ENCODE data around the gene NR1H2. TPM values are rescaled to one million over a fixed set of nuclear protein-coding genes. Genes with fewer than 3 reads are reported as not detected.
"Not testable (repeated sequence)": the region's sequence is repeated elsewhere in the genome, so short reads cannot be mapped to it uniquely, and the experiment has no call there.

The NR1H2 gene
- total RNA-seq, 1 donor from 2014 or later: 73.7 TPM

DNA sequence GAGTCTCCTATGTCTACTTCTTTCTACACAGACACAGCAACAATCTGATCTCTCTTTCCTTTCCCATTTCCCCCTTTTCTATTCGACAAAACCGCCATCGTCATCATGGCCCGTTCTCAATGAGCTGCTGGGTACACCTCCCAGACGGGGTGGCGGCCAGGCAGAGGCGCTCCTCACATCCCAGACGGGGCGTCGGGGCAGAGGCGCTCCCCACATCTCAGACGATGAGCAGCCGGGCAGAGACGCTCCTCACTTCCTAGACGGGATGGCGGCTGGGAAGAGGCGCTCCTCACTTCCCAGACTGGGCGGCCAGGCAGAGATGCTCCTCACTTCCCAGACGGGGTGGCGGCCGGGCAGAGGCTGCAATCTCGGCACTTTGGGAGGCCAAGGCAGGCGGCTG is 14.7 kb downstream of the NR1H2 start:
- ATAC-seq; DNase-seq (ENCODE audit: low spot score); intact Hi-C loops (cut with DNase I): not testable (repeated sequence)

DNA sequence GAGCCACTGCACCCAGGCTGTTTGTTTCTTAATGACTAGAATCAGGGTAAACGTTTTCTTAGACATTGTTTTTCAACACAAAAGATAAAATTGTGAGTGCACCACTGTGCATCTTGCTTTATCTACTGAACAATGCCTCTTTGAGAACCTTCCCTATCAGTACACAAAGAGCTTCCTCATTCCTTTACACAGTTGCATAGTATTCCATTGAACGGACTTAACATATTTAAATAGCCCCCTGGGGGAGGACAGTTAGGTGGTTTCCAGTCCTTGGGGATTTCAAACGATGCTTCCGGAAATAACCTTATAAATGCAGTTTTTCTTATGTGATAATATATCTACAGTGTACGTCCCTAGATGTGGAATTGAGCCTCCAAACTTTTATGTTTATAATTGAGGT is 16.5 kb downstream of the NR1H2 start:
- DNase-seq (ENCODE audit: low spot score) (no peak), ATAC-seq (no peak)
- intact Hi-C loops (cut with DNase I): no loop called here

DNA sequence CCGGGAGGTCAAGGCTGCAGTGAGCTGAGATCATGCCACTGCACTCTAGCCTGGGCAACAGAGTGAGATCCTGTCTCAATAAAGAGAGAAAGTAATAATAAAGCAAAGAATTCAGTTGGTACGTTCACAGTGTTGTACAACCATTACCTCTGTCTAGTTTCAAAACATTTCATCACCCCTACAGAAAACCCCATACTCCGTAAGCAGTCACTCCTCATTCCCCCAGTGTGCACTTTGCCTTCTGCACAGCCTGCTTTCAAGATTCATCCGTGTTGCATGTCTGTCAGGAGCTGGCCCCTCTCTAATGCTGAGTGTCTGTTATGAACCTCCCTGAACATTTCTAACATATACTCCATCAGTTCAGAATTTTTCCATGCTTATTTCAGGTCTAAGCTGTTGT is 17.3 kb downstream of the NR1H2 start:
- no peak for ATAC-seq
- intact Hi-C loops (cut with DNase I): no loop called here
- DNase-seq (ENCODE audit: low spot score): no peak

DNA sequence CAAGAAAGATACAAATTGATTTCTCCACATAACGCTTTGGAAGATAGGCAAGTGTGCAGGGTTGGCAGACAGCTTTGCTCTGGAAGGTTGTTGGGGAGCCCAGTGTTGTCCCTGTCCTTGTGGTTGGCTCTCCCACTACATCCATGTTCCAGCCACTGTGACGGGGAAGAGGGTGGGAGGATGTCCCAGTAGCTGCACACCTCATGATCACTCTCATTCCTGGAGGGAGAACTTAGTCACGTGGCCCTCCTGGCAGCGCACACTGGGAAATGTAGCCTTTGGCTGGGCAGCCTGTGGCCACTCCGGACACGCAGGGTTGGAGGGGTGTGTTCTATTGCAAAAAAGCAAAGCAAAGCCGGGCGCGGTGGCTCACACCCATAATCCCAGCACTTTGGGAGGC is 17.8 kb downstream of the NR1H2 start:
- intact Hi-C loops (cut with DNase I): no loop called here
- no peak for ATAC-seq
- DNase-seq (ENCODE audit: low spot score): no peak

DNA sequence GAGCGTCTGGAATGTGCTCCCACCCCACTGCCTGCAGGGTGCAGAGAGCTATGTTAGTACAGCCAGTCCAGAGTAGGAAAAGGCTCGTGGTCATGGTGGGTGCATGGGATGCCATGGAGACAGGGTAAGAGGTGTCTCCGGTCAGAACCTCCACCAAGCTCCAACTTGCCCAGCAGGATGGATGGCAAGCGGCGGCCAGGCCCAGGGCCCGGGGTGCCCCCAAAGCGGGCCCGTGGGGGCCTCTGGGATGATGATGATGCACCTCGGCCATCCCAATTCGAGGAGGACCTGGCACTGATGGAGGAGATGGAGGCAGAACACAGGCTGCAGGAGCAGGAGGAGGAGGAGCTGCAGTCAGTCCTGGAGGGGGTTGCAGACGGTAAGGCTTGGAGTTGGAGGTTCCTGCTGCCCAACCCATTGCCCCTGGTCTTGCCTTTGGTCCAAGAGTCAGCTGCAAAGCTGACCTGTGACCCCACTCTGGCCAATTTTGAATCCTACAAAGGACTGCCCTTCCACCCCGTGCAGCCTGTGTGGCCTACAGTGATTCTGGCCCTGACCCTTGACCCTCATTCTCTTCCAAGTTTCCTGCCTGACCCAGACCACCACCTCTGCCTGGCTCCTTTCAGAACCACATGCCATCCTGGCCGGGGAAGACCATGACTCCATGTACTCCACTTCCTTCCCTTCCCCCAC is 22.6 kb downstream of the NR1H2 start:
- ATAC-seq (no peak), DNase-seq (ENCODE audit: low spot score) (no peak)
- intact Hi-C loops (cut with DNase I): no loop called here

DNA sequence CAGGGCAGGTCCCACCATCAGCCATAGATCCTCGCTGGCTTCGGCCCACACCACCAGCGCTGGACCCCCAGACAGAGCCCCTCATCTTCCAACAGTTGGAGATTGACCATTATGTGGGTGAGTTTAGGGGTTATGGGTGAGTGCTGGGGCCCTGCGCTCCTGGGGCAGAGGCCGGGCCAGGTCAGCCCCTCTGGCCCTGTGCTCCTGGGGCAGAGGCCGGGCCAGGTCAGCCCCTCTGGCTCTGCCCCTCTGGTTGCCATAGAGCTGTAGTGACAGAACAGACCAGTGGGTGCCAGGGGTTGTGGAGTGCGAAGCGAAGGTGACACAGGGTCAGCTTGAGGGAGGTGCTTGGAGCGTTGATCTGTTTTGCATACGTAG is 23.1 kb downstream of the NR1H2 start:
- ATAC-seq (no peak), DNase-seq (ENCODE audit: low spot score) (no peak)
- intact Hi-C loops (cut with DNase I): no loop called here

DNA sequence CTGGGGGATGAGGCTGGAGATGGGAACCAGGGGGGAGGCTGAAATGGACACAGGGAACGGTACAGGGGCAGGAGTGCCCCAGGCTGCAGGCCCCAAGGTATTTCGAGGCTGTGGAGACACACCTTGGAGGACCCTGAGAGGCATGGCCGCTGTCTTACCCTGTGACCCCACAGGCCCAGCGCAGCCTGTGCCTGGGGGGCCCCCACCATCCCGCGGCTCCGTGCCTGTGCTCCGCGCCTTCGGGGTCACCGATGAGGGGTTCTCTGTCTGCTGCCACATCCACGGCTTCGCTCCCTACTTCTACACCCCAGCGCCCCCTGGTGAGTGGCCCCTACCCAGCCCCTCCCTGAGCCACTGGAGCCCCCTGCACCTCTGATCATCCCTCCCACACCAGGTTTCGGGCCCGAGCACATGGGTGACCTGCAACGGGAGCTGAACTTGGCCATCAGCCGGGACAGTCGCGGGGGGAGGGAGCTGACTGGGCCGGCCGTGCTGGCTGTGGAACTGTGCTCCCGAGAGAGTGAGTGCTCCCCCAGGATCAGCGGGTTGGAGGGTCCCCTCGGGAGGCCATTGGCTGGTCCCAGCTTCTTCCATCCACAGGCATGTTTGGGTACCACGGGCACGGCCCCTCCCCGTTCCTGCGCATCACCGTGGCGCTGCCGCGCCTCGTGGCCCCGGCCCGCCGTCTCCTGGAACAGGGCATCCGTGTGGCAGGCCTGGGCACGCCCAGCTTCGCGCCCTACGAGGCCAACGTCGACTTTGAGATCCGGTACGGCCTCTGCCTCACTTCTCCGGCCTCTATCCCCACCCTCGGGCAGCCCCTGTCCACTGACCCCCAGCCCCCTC is 25.6 kb downstream of the NR1H2 start:
- intact Hi-C loops (cut with DNase I): no loop called here
- DNase-seq (ENCODE audit: low spot score) (no peak), ATAC-seq (no peak)

DNA sequence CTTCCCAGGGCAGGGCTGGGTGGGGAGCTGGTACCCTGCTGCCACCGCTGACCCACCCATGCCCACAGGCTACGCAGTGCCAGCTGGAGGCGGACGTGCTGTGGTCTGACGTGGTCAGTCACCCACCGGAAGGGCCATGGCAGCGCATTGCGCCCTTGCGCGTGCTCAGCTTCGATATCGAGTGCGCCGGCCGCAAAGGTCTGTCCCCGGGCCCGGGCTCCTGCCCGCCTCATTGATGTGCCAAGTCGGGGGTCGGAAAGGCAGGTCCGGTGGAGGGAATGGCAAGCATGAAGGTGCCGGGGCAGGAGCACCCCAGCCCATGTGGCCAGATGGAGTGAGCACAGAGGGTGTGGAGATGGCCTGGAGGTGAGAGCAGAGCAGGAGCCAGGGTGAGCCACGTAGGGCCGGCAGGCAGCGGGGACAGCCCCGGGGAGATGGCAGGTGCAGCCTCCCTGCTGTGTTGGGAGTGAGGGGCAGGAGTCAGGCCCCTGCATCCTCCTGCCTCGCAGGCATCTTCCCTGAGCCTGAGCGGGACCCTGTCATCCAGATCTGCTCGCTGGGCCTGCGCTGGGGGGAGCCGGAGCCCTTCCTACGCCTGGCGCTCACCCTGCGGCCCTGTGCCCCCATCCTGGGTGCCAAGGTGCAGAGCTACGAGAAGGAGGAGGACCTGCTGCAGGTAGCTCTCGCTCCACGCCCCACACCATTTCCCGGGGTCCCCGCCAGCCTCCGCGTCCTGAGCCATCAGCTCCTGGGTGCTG is 26.5 kb downstream of the NR1H2 start:
- no peak for DNase-seq (ENCODE audit: low spot score)
- intact Hi-C loops (cut with DNase I): no loop called here
- ATAC-seq: no peak

DNA sequence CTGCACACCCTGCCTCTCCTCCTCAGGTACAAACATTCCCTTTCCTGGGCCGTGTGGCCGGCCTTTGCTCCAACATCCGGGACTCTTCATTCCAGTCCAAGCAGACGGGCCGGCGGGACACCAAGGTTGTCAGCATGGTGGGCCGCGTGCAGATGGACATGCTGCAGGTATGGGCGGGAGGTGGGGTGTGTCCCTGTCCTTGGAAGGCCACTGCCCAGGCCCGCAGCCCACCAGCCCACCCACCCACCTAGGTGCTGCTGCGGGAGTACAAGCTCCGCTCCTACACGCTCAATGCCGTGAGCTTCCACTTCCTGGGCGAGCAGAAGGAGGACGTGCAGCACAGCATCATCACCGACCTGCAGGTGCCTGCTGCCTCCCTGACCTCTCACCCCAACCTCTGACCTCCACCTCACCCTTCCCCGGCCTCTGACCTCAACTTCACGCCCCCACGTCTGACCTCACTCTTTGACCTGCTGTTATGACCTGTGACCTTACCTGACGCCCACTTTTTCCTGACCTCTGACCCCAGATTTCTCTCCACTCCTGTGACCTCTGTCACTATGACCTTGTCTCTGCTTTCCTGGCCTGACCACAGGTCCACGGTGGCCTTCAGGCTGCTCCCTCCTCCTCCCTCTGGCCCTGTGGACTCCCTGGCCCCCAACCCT is 30.0 kb downstream of the NR1H2 start:
- DNase-seq (ENCODE audit: low spot score) (no peak), ATAC-seq (no peak)
- intact Hi-C loops (cut with DNase I): no loop called here

DNA sequence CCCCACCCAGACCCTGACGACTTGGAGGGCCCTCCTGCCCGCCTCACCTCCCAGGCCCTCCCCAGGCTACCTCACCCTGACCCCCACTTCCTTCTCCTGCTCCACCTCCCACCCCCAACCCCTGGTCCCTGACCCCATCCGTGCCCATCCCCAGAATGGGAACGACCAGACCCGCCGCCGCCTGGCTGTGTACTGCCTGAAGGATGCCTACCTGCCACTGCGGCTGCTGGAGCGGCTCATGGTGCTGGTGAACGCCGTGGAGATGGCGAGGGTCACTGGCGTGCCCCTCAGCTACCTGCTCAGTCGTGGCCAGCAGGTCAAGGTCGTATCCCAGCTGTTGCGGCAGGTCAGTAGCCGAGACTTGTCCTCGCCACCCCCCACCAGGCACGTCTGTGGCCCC is 30.6 kb downstream of the NR1H2 start:
- intact Hi-C loops (cut with DNase I): no loop called here
- DNase-seq (ENCODE audit: low spot score) (no peak), ATAC-seq (no peak)

DNA sequence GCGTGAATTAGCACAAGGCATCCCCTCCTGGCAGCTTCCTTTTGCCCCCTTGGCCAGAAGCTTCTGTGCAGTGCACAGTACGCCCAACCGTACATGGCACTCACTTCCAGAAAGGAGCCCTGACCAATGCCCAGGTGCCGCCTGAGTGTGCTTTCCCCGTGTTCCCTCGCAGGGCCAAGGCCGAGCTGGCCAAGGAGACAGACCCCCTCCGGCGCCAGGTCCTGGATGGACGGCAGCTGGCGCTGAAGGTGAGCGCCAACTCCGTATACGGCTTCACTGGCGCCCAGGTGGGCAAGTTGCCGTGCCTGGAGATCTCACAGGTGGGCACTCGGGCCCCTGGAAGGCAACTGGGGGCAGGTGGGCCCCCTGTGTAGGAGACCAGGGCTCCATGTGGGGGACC is 33.1 kb downstream of the NR1H2 start:
- DNase-seq (ENCODE audit: low spot score): no peak
- ATAC-seq: no peak
- intact Hi-C loops (cut with DNase I): no loop called here

DNA sequence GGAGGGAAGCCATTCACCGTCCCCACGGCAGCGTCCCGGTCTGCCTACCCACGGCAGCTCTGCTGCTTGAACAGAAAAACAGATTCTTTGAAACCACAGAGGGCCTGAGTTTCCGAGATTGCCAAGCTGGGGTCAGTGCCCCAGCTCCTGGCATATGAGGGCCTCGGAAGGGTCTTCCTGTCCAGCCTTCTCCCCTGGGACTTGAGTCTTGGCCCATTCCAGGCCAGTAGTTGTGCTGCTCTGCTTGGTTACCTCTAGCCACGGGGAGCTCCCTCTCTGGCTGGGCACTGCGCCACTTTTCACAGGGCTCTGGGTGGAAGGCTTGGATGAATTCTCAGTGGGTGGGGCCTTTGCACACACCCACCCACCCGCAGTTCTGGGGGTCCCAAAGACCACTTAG is 33.9 kb downstream of the NR1H2 start:
- ATAC-seq (no peak), DNase-seq (ENCODE audit: low spot score) (no peak)
- intact Hi-C loops (cut with DNase I): no loop called here

DNA sequence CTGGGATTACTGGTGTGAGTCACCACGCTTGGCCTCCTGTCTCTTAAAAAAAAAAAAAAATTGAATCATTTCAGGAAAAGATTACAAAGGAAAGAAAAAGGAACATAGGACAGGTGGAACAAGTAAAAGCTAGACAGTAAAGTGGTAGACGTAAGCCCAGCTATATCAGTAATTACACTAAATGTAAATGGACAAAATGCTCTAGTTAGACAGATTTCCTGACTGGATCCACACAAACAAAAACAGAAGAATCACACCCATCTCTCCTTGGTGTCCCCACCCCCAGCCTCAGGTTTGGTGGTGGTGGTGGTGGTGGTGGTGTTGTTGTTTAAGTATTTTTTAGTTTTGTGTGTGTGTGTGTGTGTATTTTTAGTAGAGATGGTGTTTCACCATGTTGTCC is 36.2 kb downstream of the NR1H2 start:
- DNase-seq (ENCODE audit: low spot score): no peak
- intact Hi-C loops (cut with DNase I): no loop called here
- no peak for ATAC-seq

DNA sequence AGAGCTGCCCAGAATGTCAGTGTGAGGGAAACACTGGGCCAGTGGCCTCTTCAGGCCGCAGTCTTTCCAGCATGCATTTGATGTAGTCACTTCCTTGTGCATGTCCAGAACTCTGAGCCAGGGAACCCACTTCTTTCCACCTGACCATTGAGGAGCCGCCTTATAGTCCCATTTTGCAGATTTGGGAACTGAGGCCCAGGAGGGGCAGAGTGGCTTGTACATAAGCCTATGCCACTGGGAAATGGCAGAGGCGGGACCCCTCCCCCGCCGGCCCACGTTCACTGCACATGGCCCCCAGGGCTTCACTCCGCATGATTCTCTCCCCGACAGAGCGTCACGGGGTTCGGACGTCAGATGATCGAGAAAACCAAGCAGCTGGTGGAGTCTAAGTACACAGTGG is 36.8 kb downstream of the NR1H2 start:
- DNase-seq (ENCODE audit: low spot score) (no peak), ATAC-seq (no peak)
- intact Hi-C loops (cut with DNase I): no loop called here

DNA sequence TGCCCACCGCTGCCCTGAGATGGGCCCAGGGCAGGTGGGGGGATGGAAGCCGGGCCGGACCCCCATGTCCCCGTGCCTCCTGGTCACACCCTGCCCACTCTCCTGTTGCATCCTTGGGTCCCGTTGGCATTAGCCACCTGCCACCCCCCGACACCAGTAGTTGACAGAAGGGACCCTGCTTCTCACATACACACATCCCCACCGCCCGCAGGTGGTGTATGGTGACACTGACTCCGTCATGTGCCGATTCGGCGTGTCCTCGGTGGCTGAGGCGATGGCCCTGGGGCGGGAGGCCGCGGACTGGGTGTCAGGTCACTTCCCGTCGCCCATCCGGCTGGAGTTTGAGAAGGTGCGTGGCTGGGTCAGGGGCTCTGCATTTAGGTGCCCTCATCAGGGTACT is 37.3 kb downstream of the NR1H2 start:
- intact Hi-C loops (cut with DNase I): no loop called here
- ATAC-seq: no peak

DNA sequence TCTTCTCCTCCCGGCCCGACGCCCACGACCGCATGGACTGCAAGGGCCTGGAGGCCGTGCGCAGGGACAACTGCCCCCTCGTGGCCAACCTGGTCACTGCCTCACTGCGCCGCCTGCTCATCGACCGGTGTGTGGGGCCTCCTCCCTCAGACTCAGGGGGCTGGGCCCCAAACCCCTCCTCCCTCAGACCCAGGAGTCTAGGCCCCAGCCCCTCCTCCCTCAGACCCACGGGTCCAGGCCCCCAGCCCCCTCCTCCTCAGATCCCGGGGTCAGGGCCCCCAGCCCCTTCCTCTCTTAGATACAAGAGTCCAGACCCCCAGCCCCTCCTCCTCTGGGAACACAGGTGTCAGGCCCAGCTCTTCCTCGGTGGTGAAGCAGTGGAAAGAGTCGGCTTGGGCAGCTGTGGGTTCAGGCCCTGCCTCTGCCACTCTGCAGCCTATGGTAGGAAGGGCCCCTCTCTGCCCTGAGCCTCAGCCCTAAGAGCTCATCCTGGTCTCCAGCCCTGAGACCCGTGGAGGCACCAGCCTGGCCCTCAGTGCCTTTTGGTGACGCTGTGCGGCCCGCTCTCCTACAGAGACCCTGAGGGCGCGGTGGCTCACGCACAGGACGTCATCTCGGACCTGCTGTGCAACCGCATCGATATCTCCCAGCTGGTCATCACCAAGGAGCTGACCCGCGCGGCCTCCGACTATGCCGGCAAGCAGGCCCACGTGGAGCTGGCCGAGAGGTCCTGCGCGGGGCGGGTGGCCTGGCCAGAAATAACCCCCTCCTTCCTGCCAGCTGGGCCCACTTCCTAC is 38.8 kb downstream of the NR1H2 start:
- intact Hi-C loops (cut with DNase I): no loop called here
- peak; percentile 88 for DNase-seq (ENCODE audit: low spot score)
- ATAC-seq: peak; percentile 86

More for the DNA sequence above, 37.3 kb downstream of the NR1H2 start:
- DNase-seq (ENCODE audit: low spot score): no peak

DNA sequence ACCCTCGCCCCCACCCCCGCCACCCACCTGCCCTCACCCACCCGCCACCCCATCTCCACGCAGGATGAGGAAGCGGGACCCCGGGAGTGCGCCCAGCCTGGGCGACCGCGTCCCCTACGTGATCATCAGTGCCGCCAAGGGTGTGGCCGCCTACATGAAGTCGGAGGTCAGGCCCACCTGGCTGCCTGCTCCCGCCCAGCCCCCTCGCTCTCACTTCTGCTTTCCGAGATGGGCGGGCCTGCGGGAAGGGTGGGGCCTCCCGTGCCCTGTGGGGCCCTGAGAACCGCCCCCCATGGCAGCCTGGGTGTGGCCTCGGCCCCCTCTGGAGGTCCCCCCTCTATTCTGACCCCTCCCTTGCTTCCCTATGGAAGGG is 39.4 kb downstream of the NR1H2 start:
- intact Hi-C loops (cut with DNase I): no loop called here
- ATAC-seq (peak; percentile 18), DNase-seq (ENCODE audit: low spot score) (no peak)

DNA sequence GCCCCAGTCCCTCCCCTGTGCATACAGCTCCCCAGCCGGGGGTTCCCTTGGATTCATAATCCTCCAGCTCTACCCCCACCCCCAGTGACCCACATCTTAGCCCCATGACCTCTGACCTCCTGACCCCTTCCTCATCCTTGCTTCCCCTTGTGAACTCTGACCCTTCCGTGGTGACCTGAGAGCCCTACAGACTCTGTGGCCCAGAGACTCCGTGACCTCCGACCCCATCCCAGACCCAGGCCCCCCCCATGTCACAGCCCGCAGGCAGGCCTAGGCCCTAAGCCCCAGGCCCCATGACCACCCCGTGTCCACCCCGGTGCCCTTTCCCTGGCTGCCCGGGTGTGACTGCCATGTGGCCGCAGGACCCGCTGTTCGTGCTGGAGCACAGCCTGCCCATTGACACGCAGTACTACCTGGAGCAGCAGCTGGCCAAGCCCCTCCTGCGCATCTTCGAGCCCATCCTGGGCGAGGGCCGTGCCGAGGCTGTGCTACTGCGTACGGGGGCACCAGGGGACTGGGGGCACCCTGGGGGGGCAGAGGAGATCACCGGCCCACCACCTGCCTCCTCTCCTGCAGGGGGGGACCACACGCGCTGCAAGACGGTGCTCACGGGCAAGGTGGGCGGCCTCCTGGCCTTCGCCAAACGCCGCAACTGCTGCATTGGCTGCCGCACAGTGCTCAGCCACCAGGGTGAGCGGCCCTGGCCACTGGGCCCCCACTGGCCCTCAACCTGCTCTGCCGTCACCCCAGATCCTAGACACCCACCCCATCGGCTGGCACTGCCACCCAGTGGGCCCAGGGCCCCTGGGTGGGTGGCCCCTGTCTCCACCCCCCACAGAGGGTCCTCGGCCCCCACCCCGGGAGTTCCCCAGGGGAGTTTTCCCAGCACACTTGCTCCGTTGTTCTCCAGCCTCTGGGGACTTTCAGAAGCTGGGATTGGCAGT is 40.0 kb downstream of the NR1H2 start:
- no peak for DNase-seq (ENCODE audit: low spot score)
- intact Hi-C loops (cut with DNase I): no loop called here
- ATAC-seq: no peak

All from sciatic nerve (tissue), 2 donors.